Mesodermal cell (in vitro differentiated cells): ENCODE measurements around the gene ELMO1.
"Not testable (repeated sequence)": the region's sequence is repeated elsewhere in the genome, so short reads cannot be mapped to it uniquely, and the experiment has no call there.

Experiments used
- H3K27ac ChIP-seq: 2 replicates; pipeline ENCODE4 v1.7.0; 2013; ENCODE audit warnings: mild to moderate bottlenecking, low read depth, low read length, moderate library complexity; ENCODE audit not compliant: severe bottlenecking
- H3K36me3 ChIP-seq: 2 replicates; pipeline ENCODE4 v1.7.1; 2013; ENCODE audit warnings: mild to moderate bottlenecking, low read length, moderate library complexity; ENCODE audit not compliant: control insufficient read depth, insufficient read depth
- H3K4me1 ChIP-seq: one replicate; pipeline ENCODE4 v1.7.1; 2013; ENCODE audit warnings: mild to moderate bottlenecking, low read length; ENCODE audit not compliant: insufficient read depth, control insufficient read depth, poor library complexity, severe bottlenecking
- H3K4me3 ChIP-seq: 2 replicates; pipeline ENCODE4 v1.7.0; 2013; ENCODE audit warnings: low read length, control low read depth, mild to moderate bottlenecking; ENCODE audit not compliant: insufficient read depth, poor library complexity, severe bottlenecking; ENCODE audit errors: extremely low read depth
- H3K9me3 ChIP-seq: 2 replicates; pipeline ENCODE4 v1.7.1; 2013; ENCODE audit warnings: mild to moderate bottlenecking, low read length, moderate library complexity; ENCODE audit not compliant: control insufficient read depth
- WGBS, 2 experiments: methylation state at CpG; one replicate each; pipeline ENCODE4 v1.1.5; 2013; ENCODE audit warnings: missing lambda C conversion rate in 2 of 2; ENCODE audit not compliant: insufficient coverage in 2 of 2; 5-methylcytosine and 5-hydroxymethylcytosine counted together

ELMO1 gene

GRCh38 chr7:37151741-37152413 is 296.8 kb downstream of the ELMO1 start:
- Histone ChIP-seq H3K36me3 (no peaks in the 10 kb centered on the region), H3K4me1 (peaks cover 4% of the 10 kb centered on the region), H3K4me3 (no peak overlapping the region), H3K27ac (no peak overlapping the region), H3K9me3 (no peaks in the 10 kb centered on the region)
- WGBS, 2 experiments = 97 to 100% methylated on average over 6 of the region's 7 CpGs

- peaks cover 4% of the 10 kb centered on the region for H3K4me1 ChIP-seq
- H3K9me3 ChIP-seq = no peaks in the 10 kb centered on the region
- no peak overlapping the region for H3K27ac ChIP-seq
- 80 to 86% methylated on average over 4 of the region's 4 CpGs for WGBS, 2 experiments
- H3K4me3 ChIP-seq = no peak overlapping the region
- H3K36me3 ChIP-seq = no peaks in the 10 kb centered on the region
Measured at GRCh38 chr7:37150856-37151255, 297.8 kb downstream of the ELMO1 start.

- no peaks in the 10 kb centered on the region for H3K36me3 ChIP-seq
Measured at GRCh38 chr7:37150180-37150579, 298.5 kb downstream of the ELMO1 start.

GRCh38 chr7:37149773-37150124 is 298.9 kb downstream of the ELMO1 start:
- Histone ChIP-seq H3K4me3 (no peak overlapping the region), H3K4me1 (peaks cover 4% of the 10 kb centered on the region), H3K27ac (no peak overlapping the region), H3K36me3 (no peaks in the 10 kb centered on the region), H3K9me3 (no peaks in the 10 kb centered on the region)

More at GRCh38 chr7:37150180-37150579, 298.5 kb downstream of the ELMO1 start:
- Histone ChIP-seq H3K9me3 (no peaks in the 10 kb centered on the region), H3K27ac (no peak overlapping the region), H3K4me1 (peaks cover 4% of the 10 kb centered on the region), H3K4me3 (no peak overlapping the region)
- WGBS, 2 experiments = no CpG with 5 or more reads among the region's 4 CpGs

- H3K27ac ChIP-seq = no peak overlapping the region
- no peaks in the 10 kb centered on the region for H3K9me3 ChIP-seq
- no peaks in the 10 kb centered on the region for H3K36me3 ChIP-seq
- H3K4me1 ChIP-seq = peaks cover 4% of the 10 kb centered on the region
- H3K4me3 ChIP-seq = no peak overlapping the region
- WGBS, 2 experiments = 88 to 94% methylated on average over 2 of the region's 3 CpGs
Measured at GRCh38 chr7:37149051-37149772, 299.5 kb downstream of the ELMO1 start.

GRCh38 chr7:37145682-37146081 is 303.0 kb downstream of the ELMO1 start:
- no peak overlapping the region for H3K4me3 ChIP-seq
- no peaks in the 10 kb centered on the region for H3K4me1 ChIP-seq
- H3K9me3 ChIP-seq = no peaks in the 10 kb centered on the region
- H3K27ac ChIP-seq = no peak overlapping the region
- no peaks in the 10 kb centered on the region for H3K36me3 ChIP-seq
- WGBS, 2 experiments = no CpG with 5 or more reads among the region's 2 CpGs

GRCh38 chr7:37144423-37144822 is 304.2 kb downstream of the ELMO1 start:
- no CpG with 5 or more reads among the region's 1 CpG for WGBS, 2 experiments
- Histone ChIP-seq H3K9me3 (peaks cover 6% of the 10 kb centered on the region), H3K4me1 (no peaks in the 10 kb centered on the region), H3K4me3 (no peak overlapping the region), H3K27ac (no peak overlapping the region), H3K36me3 (no peaks in the 10 kb centered on the region)

GRCh38 chr7:37142958-37143357 is 305.7 kb downstream of the ELMO1 start:
- WGBS, 2 experiments = 88 to 100% methylated on average over 1 to 3 of the region's 3 CpGs

GRCh38 chr7:37141742-37142141 is 306.9 kb downstream of the ELMO1 start:
- WGBS, 2 experiments = no CpG with 5 or more reads among the region's 2 CpGs
- Histone ChIP-seq H3K9me3 (peaks cover 6% of the 10 kb centered on the region), H3K27ac (no peak overlapping the region), H3K4me1 (no peaks in the 10 kb centered on the region), H3K36me3 (no peaks in the 10 kb centered on the region), H3K4me3 (no peak overlapping the region)

More at GRCh38 chr7:37142958-37143357, 305.7 kb downstream of the ELMO1 start:
- Histone ChIP-seq H3K36me3 (no peaks in the 10 kb centered on the region), H3K27ac (no peak overlapping the region), H3K9me3 (peaks cover 6% of the 10 kb centered on the region), H3K4me1 (no peaks in the 10 kb centered on the region), H3K4me3 (no peak overlapping the region)

- not testable (repeated sequence) for H3K4me3 ChIP-seq, H3K4me1 ChIP-seq, H3K36me3 ChIP-seq, H3K27ac ChIP-seq, H3K9me3 ChIP-seq
- WGBS, 2 experiments = no CpG with 5 or more reads among the region's 1 CpG
Measured at GRCh38 chr7:37133902-37134301, 314.8 kb downstream of the ELMO1 start.

- H3K27ac ChIP-seq = no peak overlapping the region
- 88 to 93% methylated on average over 2 to 3 of the region's 4 CpGs for WGBS, 2 experiments
- no peaks in the 10 kb centered on the region for H3K4me1 ChIP-seq
- no peaks in the 10 kb centered on the region for H3K9me3 ChIP-seq
- H3K4me3 ChIP-seq = no peak overlapping the region
- H3K36me3 ChIP-seq = no peaks in the 10 kb centered on the region
Measured at GRCh38 chr7:37131855-37132254, 316.8 kb downstream of the ELMO1 start.
